ENCODE data around the gene TIMMDC1.

- TF ChIP-seq POLR2AphosphoS5 (IDR thresholded peaks at IDR 0.05; ENCODE audit: insufficient read depth in 1 of 2, low read depth in 1 of 2), result no peak
- no peak for TF ChIP-seq CTCF (IDR thresholded peaks at IDR 0.05)
These were observed 19.7 kb downstream of the TIMMDC1 start for GRCh38 chr3:119518026-119518425.
